Fibroblast of pulmonary artery (primary cell): ENCODE results near the gene EHMT1.

Experiments used
- DNase-seq: peaks from one replicate; pipeline ENCODE4 v3.0.0-alpha.2; 2010; ENCODE audit warnings: low read depth
- H3K4me3 ChIP-seq: replicated peaks from 2 replicates; pipeline ENCODE4 v1.5.1; 2011; ENCODE audit warnings: low read depth, mild to moderate bottlenecking, control low read depth, low read length, moderate library complexity
- TF ChIP-seq, protein P1 (sequence below): IDR thresholded peaks from 2 replicates; pipeline ENCODE4 v1.5.1; 2011; ENCODE audit warnings: mild to moderate bottlenecking, control low read depth, low read length, inconsistent platforms; ENCODE audit errors: missing control alignments

The EHMT1 gene

DNA sequence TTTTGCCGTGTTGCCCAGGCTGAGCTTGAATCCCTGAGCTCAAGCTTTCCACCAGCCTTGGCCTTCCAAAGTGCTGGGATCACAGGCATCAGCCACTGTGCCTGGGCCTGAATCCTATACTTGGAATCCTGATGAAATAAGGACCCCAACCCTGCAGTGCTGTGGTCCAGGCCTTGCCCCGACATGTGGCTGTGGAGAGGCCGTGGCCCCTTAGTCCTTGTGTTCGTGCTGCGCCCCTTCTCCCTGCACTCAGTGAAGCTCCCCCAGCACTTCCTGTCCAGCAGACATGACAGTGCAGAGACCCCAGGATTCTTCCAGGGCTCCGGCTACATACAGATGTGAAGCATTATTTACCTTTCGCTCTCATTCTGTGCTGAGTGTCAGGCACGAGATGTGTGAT is 52.9 kb downstream of the EHMT1 start:
- no peak overlapping the region for H3K4me3 ChIP-seq
- DNase-seq: no peak
- TF ChIP-seq, protein P1, sequence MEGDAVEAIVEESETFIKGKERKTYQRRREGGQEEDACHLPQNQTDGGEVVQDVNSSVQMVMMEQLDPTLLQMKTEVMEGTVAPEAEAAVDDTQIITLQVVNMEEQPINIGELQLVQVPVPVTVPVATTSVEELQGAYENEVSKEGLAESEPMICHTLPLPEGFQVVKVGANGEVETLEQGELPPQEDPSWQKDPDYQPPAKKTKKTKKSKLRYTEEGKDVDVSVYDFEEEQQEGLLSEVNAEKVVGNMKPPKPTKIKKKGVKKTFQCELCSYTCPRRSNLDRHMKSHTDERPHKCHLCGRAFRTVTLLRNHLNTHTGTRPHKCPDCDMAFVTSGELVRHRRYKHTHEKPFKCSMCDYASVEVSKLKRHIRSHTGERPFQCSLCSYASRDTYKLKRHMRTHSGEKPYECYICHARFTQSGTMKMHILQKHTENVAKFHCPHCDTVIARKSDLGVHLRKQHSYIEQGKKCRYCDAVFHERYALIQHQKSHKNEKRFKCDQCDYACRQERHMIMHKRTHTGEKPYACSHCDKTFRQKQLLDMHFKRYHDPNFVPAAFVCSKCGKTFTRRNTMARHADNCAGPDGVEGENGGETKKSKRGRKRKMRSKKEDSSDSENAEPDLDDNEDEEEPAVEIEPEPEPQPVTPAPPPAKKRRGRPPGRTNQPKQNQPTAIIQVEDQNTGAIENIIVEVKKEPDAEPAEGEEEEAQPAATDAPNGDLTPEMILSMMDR: no peak

DNA sequence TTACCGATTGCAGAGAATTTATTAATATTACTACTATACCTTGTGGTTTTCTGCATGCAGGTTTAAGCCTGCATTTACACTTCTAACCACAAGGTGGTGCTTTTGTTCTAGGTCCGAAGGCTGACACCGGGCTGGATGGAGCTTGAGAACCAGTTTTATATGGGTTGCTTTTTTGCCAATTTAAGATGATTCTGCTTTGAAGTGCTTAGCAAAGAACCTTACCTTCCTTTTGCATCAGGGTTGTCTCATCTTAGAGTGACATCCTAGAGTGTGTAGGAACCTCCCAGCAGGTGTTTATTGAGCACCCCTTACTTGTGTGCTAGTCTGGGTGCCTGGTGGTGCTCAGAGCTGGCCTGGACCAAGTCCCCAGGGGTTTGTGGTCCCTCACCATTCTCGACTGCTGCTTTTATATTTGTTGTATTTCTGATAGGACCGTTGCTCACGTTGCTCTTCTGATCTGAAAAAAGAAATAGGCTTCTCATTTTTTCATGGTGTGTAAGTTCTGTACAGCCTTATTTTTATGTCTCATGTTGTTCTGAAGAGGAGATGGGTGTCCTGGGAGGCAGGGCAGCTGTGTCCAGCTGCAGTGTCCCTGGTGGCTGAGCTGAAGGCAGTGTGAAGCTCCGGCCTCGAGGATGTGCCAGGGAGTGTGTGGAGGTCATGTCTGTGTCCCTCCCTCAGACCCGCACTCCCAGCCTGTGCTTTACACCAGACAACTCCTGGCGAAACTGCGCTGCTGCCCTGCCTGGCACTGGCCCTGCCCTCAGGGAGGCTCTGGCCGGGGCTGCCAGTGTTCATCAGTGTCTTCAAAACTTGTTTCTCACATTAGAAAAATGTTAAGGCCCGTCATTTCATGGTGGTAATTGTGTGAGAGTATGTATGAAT is 54.3 kb downstream of the EHMT1 start:
- TF ChIP-seq, protein P1: peak; percentile 95
- H3K4me3 ChIP-seq: no peak overlapping the region
- DNase-seq: peak; percentile 84

DNA sequence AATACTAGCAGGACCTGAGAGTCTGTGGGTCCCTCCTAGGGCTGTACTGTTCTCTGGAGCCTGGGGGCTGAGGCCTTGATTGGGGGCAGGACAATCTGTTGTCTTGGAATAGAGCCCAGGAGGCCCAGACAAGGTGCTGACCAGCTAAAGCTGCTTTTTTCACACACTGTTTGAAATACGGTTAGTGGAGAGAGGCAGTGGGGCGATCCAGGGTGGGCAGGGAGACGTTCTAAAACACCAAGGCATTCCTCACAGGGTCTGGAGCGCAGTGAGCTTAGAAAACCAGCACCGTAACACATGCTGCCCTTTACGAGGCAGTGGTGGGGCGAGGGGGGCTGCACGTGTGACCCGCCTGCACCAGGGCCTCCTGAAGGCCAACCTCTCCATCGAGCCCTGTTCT is 55.1 kb downstream of the EHMT1 start:
- TF ChIP-seq, protein P1: no peak
- DNase-seq: peak; percentile 29
- no peak overlapping the region for H3K4me3 ChIP-seq

DNA sequence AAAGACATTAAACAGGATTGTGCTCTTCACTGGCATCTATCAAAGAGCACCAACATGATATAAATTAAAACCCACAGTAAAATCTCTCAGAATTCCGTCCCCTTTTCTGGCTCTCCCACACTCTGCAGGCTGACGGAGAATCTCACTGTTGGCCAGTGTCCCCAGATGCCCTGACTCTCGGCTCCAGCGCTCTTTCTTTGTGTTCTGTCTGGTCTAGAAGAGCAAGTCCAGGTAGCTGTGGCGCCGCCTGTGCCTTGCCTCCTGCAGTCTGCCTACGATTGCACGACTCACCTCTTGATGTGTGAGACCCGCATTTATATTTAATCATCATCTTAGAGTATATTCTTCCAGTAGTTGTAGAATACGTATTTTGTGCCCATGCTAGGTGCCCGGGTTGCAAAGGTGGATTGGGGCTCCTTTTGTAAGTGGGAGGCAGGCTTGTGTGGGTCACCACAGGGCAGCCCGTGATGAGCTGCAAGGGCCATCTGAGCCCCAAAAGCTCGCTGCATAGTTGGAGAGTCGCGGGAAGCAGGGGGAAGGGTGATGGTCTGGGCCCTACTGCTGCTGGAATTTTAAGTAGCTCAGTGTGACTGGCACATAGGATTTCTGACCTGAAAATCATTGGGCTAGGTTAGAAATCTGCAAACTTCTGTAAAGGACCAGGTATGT is 55.6 kb downstream of the EHMT1 start:
- TF ChIP-seq, protein P1: no peak
- H3K4me3 ChIP-seq: no peak overlapping the region
- no peak for DNase-seq

DNA sequence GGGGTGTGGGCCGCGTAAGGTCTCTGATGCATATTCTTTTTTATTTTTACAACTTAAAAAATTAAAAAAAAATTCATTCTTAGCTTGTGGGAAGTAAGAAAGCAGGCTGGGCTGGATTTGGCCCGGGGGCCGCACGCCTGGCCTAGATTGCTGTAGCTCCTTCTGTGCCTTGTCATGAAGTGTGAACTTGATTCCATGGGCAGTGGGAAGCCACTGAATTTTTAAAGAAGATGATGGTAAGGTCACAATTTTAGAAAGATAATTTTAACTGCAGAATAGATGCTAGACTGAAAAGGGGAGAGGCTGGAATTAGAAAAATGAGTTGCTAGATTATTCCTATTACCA is 56.1 kb downstream of the EHMT1 start:
- TF ChIP-seq, protein P1: no peak
- H3K4me3 ChIP-seq: no peak overlapping the region
- no peak for DNase-seq

DNA sequence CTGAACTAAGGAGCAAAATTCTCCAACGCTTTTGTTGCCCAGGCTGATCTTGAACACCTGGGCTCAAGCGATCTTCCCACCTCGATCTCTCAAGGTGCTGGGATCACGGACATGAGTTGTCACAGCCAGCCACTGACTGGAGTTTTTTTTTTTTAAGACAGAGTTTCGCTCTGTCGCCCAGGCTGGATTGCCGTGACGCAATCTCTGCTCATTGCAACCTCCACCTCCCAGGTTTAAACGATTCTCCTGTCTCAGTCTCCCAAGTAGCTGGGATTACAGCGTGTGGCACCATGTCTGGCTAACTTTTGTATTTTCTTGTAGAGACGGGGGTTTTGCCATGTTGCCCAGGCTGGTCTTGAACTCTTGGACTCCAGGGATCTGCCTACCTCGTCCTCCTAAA is 58.2 kb downstream of the EHMT1 start:
- H3K4me3 ChIP-seq: no peak overlapping the region
- no peak for DNase-seq
- TF ChIP-seq, protein P1: no peak
